ENCODE results near the gene LHFPL5. TPM values are rescaled to one million over a fixed set of nuclear protein-coding genes. Genes with fewer than 3 reads are reported as not detected.

LHFPL5 gene
- total RNA-seq, 1 experiment from 2014 or later = not detected

- TF ChIP-seq HMGXB4 (CRISPR knock-in tag; IDR thresholded peaks at IDR 0.05) = no peak
- TF ChIP-seq CREB1 (CRISPR knock-in tag; IDR thresholded peaks at IDR 0.05) = no peak
- no peak for TF ChIP-seq GTF2I (CRISPR knock-in tag; conservative IDR thresholded peaks at IDR 0.05)
- TF ChIP-seq JUN (CRISPR knock-in tag; IDR thresholded peaks at IDR 0.05) = no peak
Observed at GRCh38 chr6:35778437-35778836, 26.7 kb upstream of the LHFPL5 start (continued).

GRCh38 chr6:35780719-35781118 is 24.4 kb upstream of the LHFPL5 start, which contains the start of gene CLPSL1:
Gene CLPSL1, plus strand, starts transcription at chr6:35781019. Its CDS starts 92 bp downstream, at chr6:35781111.
- DNase-seq (ENCODE audit: low spot score) = no peak
- H3K27me3 Mint-ChIP-seq (ENCODE audit: low read depth) = peaks cover 10% of the 10 kb centered on the region
- H3K36me3 Mint-ChIP-seq = no peaks in the 10 kb centered on the region
- H3K4me3 Mint-ChIP-seq = no peak within 1 kb of the TSS
- no peaks in the 10 kb centered on the region for H3K9me3 Mint-ChIP-seq
- H3K4me1 Mint-ChIP-seq = peaks cover 15% of the 10 kb centered on the region
- POLR2A ChIA-PET = no interaction called here
- no peak within 1 kb of the TSS for H3K27ac Mint-ChIP-seq
- CTCF ChIA-PET = no interaction called here
- TF ChIP-seq TCF7 (CRISPR knock-in tag; IDR thresholded peaks at IDR 0.05; ENCODE audit: low read depth) (no peak), E2F4 (CRISPR knock-in tag; IDR thresholded peaks at IDR 0.05; ENCODE audit: borderline replicate concordance, low read depth) (no peak), ZNF671 (CRISPR knock-in tag; IDR thresholded peaks at IDR 0.05) (no peak), EMX1 (CRISPR knock-in tag; IDR thresholded peaks at IDR 0.05) (no peak), E2F1 (CRISPR knock-in tag; IDR thresholded peaks at IDR 0.05) (no peak), SOX15 (CRISPR knock-in tag; IDR thresholded peaks at IDR 0.05) (no peak), ZNF232 (CRISPR knock-in tag; IDR thresholded peaks at IDR 0.05) (no peak), ZMAT4 (CRISPR knock-in tag; IDR thresholded peaks at IDR 0.05) (no peak), ZBTB43 (CRISPR knock-in tag; IDR thresholded peaks at IDR 0.05) (no peak), USF1 (CRISPR knock-in tag; IDR thresholded peaks at IDR 0.05) (no peak), RORB (CRISPR knock-in tag; IDR thresholded peaks at IDR 0.05) (no peak), GABPB1 (CRISPR knock-in tag; IDR thresholded peaks at IDR 0.05) (no peak), ZSCAN18 (CRISPR knock-in tag; IDR thresholded peaks at IDR 0.05) (no peak), ZNF423 (CRISPR knock-in tag; IDR thresholded peaks at IDR 0.05) (no peak), ZNF416 (CRISPR knock-in tag; IDR thresholded peaks at IDR 0.05) (no peak)
- ATAC-seq = no peak
